Spinal cord (tissue), 10 donors: ENCODE measurements around the gene CYP2W1. TPM values are rescaled to one million over a fixed set of nuclear protein-coding genes. Genes with fewer than 3 reads are reported as not detected.

Experiments
- DNase-seq, 6 donors: peaks; one replicate each; pipeline versions ENCODE4 v3.0.0 to v3.0.0-alpha.2; 2013 to 2015; ENCODE audit warnings: low spot score in 6 of 6, low read depth in 4 of 6
- H3K27ac ChIP-seq: one replicate; pipeline ENCODE4 v1.5.1; 2013; ENCODE audit warnings: low read depth, low read length, control low read depth
- H3K27me3 ChIP-seq: one replicate; pipeline ENCODE4 v1.6.1; 2013; ENCODE audit warnings: low read length; ENCODE audit not compliant: control insufficient read depth, insufficient read depth
- H3K36me3 ChIP-seq: one replicate; pipeline ENCODE4 v1.6.1; 2013; ENCODE audit warnings: low read length; ENCODE audit not compliant: control insufficient read depth, insufficient read depth
- H3K4me1 ChIP-seq: one replicate; pipeline ENCODE4 v1.6.1; 2013; ENCODE audit warnings: low read length; ENCODE audit not compliant: control insufficient read depth, insufficient read depth
- H3K4me3 ChIP-seq: one replicate; pipeline ENCODE4 v1.5.1; 2013; ENCODE audit warnings: low read depth, low read length, control low read depth
- H3K9me3 ChIP-seq: one replicate; pipeline ENCODE4 v1.6.1; 2013; ENCODE audit warnings: low read length; ENCODE audit not compliant: control insufficient read depth, insufficient read depth
- WGBS: methylation state at CpG from one replicate; pipeline ENCODE4 v1.1.5; 2013; ENCODE audit warnings: missing lambda C conversion rate; ENCODE audit not compliant: insufficient coverage; 5-methylcytosine and 5-hydroxymethylcytosine counted together
- polyA plus RNA-seq, 2 donors: library from polyadenylated mRNA; unstranded; fragments of 120-200 nt; gene quantifications; one replicate each; pipeline ENCODE4 v1.2.1, GENCODE V29; 2013; ENCODE audit not compliant: insufficient read length in 2 of 2
- total RNA-seq, 2 donors: library from RNA; depleted of rRNA in 1 of 2; stranded (reverse); fragments of 120-200 nt in 1 of 2; fragments of >200 nt in 1 of 2; gene quantifications; one replicate each; pipeline versions ENCODE4 v1.2.3 to v1.2.4, GENCODE V29; 2013 to 2014
- donor health status: healthy.

CYP2W1 gene
- total and polyA plus RNA-seq, 4 donors = 0.44 to 1.8 (median 1.1) TPM

GRCh38 chr7:974820-975681 lies 7.9 kb upstream of the CYP2W1 start, which contains the start of gene COX19:
Gene COX19, minus strand, starts transcription at chr7:975549. Its CDS starts 40 bp downstream, at chr7:975509.
- peak within 1 kb of the TSS; percentile 89 for H3K27ac ChIP-seq
- under 1% methylated on average over 78 of the region's 78 CpGs for WGBS
- H3K4me1 ChIP-seq = peaks cover 47% of the 10 kb centered on the region

GRCh38 chr7:975702-976473 lies 7.1 kb upstream of the CYP2W1 start:
- H3K27ac ChIP-seq = peak overlapping the region; percentile 89
- no peaks in the 10 kb centered on the region for H3K27me3 ChIP-seq
- H3K9me3 ChIP-seq = no peaks in the 10 kb centered on the region
- DNase-seq = no peak
- H3K4me1 ChIP-seq = peaks cover 47% of the 10 kb centered on the region
- H3K4me3 ChIP-seq = peak overlapping the region; percentile 79
- WGBS = 46% methylated on average over 23 of the region's 28 CpGs
- H3K36me3 ChIP-seq = peaks cover 10% of the 10 kb centered on the region

More at GRCh38 chr7:974820-975681, 7.9 kb upstream of the CYP2W1 start, which contains the start of gene COX19:
- peaks cover 18% of the 10 kb centered on the region for H3K36me3 ChIP-seq
- DNase-seq = peak; percentile 59 to 95 (median 73)
- no peaks in the 10 kb centered on the region for H3K9me3 ChIP-seq
- no peaks in the 10 kb centered on the region for H3K27me3 ChIP-seq
- H3K4me3 ChIP-seq = peak within 1 kb of the TSS; percentile 79

GRCh38 chr7:976901-977325 lies 6.1 kb upstream of the CYP2W1 start:
- H3K4me3 ChIP-seq = no peak overlapping the region
- H3K27me3 ChIP-seq = no peaks in the 10 kb centered on the region
- peaks cover 4% of the 10 kb centered on the region for H3K36me3 ChIP-seq
- H3K27ac ChIP-seq = peak overlapping the region; percentile 89
- peaks cover 47% of the 10 kb centered on the region for H3K4me1 ChIP-seq
- WGBS = 46% methylated on average over 16 of the region's 19 CpGs
- no peaks in the 10 kb centered on the region for H3K9me3 ChIP-seq
- DNase-seq = no peak

- H3K4me3 ChIP-seq = no peak overlapping the region
- WGBS = 36% methylated on average over 18 of the region's 19 CpGs
- peak in 3 of 6 donors; percentile 39 to 75 (median 74) for DNase-seq
Measured at GRCh38 chr7:977326-978048, 5.5 kb upstream of the CYP2W1 start.

GRCh38 chr7:978049-978346 lies 5.0 kb upstream of the CYP2W1 start:
- H3K4me3 ChIP-seq = no peak overlapping the region

More at GRCh38 chr7:977326-978048, 5.5 kb upstream of the CYP2W1 start:
- no peaks in the 10 kb centered on the region for H3K9me3 ChIP-seq
- H3K4me1 ChIP-seq = peaks cover 53% of the 10 kb centered on the region
- no peaks in the 10 kb centered on the region for H3K27me3 ChIP-seq
- no peaks in the 10 kb centered on the region for H3K36me3 ChIP-seq
- peak overlapping the region; percentile 89 for H3K27ac ChIP-seq

GRCh38 chr7:978416-979091 lies 4.4 kb upstream of the CYP2W1 start:
- WGBS = 76% methylated on average over 24 of the region's 24 CpGs
- Histone ChIP-seq H3K27me3 (no peaks in the 10 kb centered on the region), H3K4me1 (peaks cover 59% of the 10 kb centered on the region), H3K9me3 (no peaks in the 10 kb centered on the region), H3K27ac (peak overlapping the region; percentile 64), H3K36me3 (no peaks in the 10 kb centered on the region), H3K4me3 (no peak overlapping the region)
- no peak for DNase-seq

More at GRCh38 chr7:978049-978346, 5.0 kb upstream of the CYP2W1 start:
- H3K27me3 ChIP-seq = no peaks in the 10 kb centered on the region
- H3K36me3 ChIP-seq = no peaks in the 10 kb centered on the region
- H3K27ac ChIP-seq = peak overlapping the region; percentile 64
- H3K4me1 ChIP-seq = peaks cover 58% of the 10 kb centered on the region
- WGBS = 52% methylated on average over 5 of the region's 7 CpGs
- H3K9me3 ChIP-seq = no peaks in the 10 kb centered on the region
- no peak for DNase-seq

GRCh38 chr7:979151-979550 lies 3.8 kb upstream of the CYP2W1 start:
- no peaks in the 10 kb centered on the region for H3K9me3 ChIP-seq
- no peak overlapping the region for H3K4me3 ChIP-seq
- no peak overlapping the region for H3K27ac ChIP-seq
- no peak for DNase-seq
- peaks cover 59% of the 10 kb centered on the region for H3K4me1 ChIP-seq
- no peaks in the 10 kb centered on the region for H3K27me3 ChIP-seq
- no peaks in the 10 kb centered on the region for H3K36me3 ChIP-seq
- WGBS = 93% methylated on average over 15 of the region's 16 CpGs

- Histone ChIP-seq H3K36me3 (no peaks in the 10 kb centered on the region), H3K4me3 (no peak overlapping the region), H3K27ac (no peak overlapping the region), H3K27me3 (no peaks in the 10 kb centered on the region), H3K9me3 (no peaks in the 10 kb centered on the region), H3K4me1 (peaks cover 57% of the 10 kb centered on the region)
- peak in 1 of 6 donors; percentile 54 for DNase-seq
- 59% methylated on average over 12 of the region's 15 CpGs for WGBS
Measured at GRCh38 chr7:979886-980571, 3.0 kb upstream of the CYP2W1 start.
